ENCODE measurements around the gene CCL22. TPM values are rescaled to one million over a fixed set of nuclear protein-coding genes. Genes with fewer than 3 reads are reported as not detected.

The CCL22 gene
- total and polyA plus RNA-seq, 2 of the 4 experiments (the other 2 are of a cell fraction) = not detected

- no peaks in the 10 kb centered on the region for H4K20me1 ChIP-seq (ENCODE audit: insufficient read depth, low read length)
- CTCF ChIA-PET = no interaction called here
Measured at GRCh38 chr16:57382535-57383275, 24.1 kb downstream of the CCL22 start.

More at GRCh38 chr16:57382535-57383275, 24.1 kb downstream of the CCL22 start:
- Histone ChIP-seq H2BK5ac (ENCODE audit: low read depth, low read length, poor library complexity, severe bottlenecking) (no peak overlapping the region), H2BK20ac (ENCODE audit: low read depth, low read length) (no peak overlapping the region), H3K4me2 (ENCODE audit: low read depth, low read length) (no peak overlapping the region), H2AFZ (replicated peaks; ENCODE audit: low read length, poor library complexity) (no peak overlapping the region), H2BK15ac (ENCODE audit: low read depth, low read length) (no peak overlapping the region), H4K8ac (ENCODE audit: low read depth in 2 of 2, low read length in 2 of 2) (no peak overlapping the region), H3K14ac (replicated peaks; ENCODE audit: low read depth, low read length) (no peak overlapping the region), H4K5ac (ENCODE audit: low read depth, low read length) (no peak overlapping the region), H2BK120ac (ENCODE audit: low read depth, low read length) (no peak overlapping the region), H3K4me1 (ENCODE audit: control insufficient read depth, insufficient read depth, low read length) (peaks cover 5% of the 10 kb centered on the region; the same call in 1 of the 2 replicates), H3K4me3 (ENCODE audit: insufficient read depth, low read depth, low read length) (no peak overlapping the region), H3K27me3 (ENCODE audit: control insufficient read depth, insufficient read depth, low read length) (peaks cover 10% of the 10 kb centered on the region), H3K9ac (ENCODE audit: low read depth, low read length) (no peak overlapping the region), H2AK9ac (replicated peaks; ENCODE audit: low read depth, low read length, poor library complexity) (no peak overlapping the region), H3K9me3 (ENCODE audit: control insufficient read depth, insufficient read depth, low read length) (no peaks in the 10 kb centered on the region), H2AK5ac (ENCODE audit: low read depth, low read length) (no peak overlapping the region), H3K79me1 (ENCODE audit: low read depth in 1 of 2, low read length in 2 of 2) (no peaks in the 10 kb centered on the region), H3K36me3 (ENCODE audit: control insufficient read depth, insufficient read depth, low read length) (no peaks in the 10 kb centered on the region), H3K9me1 (ENCODE audit: insufficient read depth, low read length) (no peaks in the 10 kb centered on the region), H3K23ac (ENCODE audit: low read depth, low read length) (no peak overlapping the region), H4K91ac (ENCODE audit: insufficient read depth, low read depth, low read length) (no peak overlapping the region), H3K18ac (ENCODE audit: low read depth, low read length) (no peak overlapping the region), H3K27ac (ENCODE audit: insufficient read depth, low read length) (no peak overlapping the region), H3K56ac (ENCODE audit: extremely low read depth, insufficient read depth, low read length) (no peak overlapping the region), H3K4ac (ENCODE audit: low read depth, low read length) (no peak overlapping the region)
- DNase-seq (no peak), ATAC-seq (ENCODE audit: low read depth) (no peak)
- in situ Hi-C loops (cut with MboI; ENCODE audit: low sequenced_read_pairs) = no loop called here
- TF ChIP-seq RAD21 (IDR thresholded peaks at IDR 0.05; ENCODE audit: low read length) (no peak), MAFK (IDR thresholded peaks at IDR 0.05; ENCODE audit: low read depth, low read length) (no peak), RCOR1 (IDR thresholded peaks at IDR 0.05; ENCODE audit: insufficient replicate concordance, low read length) (no peak), BHLHE40 (IDR thresholded peaks at IDR 0.05; ENCODE audit: low read depth, low read length) (no peak), MXI1 (IDR thresholded peaks at IDR 0.05; ENCODE audit: borderline replicate concordance, low read depth, low read length) (no peak), NFE2L2 (IDR thresholded peaks at IDR 0.05; ENCODE audit: low read depth, low read length) (no peak)
- POLR2A ChIA-PET (ENCODE audit: unreplicated experiment) = no interaction called here
- intact Hi-C loops (cut with micrococcal nuclease) = no loop called here
- WGBS, 2 experiments (ENCODE audit: extremely low coverage in 2 of 2, insufficient read length in 1 of 2) = 98% methylated on average over 9 of the region's 16 CpGs; no CpG with 5 or more reads in 1 of the 2 experiments
- dilution Hi-C loops (cut with HindIII; ENCODE audit: low sequenced_read_pairs, unreplicated experiment) = no loop called here
- BruUV-seq (replicated peaks) = no TSS peak

Measured in IMR-90 (cell line).